PC-3 (cell line): ENCODE data around the gene VPS35L.

Source experiments
- CTCF ChIP-seq: fragments of 300-600 bp; sonication (generic); conservative IDR thresholded peaks from 2 replicates; pipeline ENCODE4 v1.5.1; 2017; ENCODE audit warnings: antibody characterized with exemption, low read depth, mild to moderate bottlenecking, low read length
- EZH2phosphoT487 ChIP-seq: fragments of 300-600 bp; sonication (generic); IDR thresholded peaks from 2 replicates; pipeline ENCODE4 v1.6.1; 2018; ENCODE audit warnings: mild to moderate bottlenecking, antibody characterized with exemption, low read length, borderline replicate concordance

GRCh38 chr16:19636436-19637267 is 81.1 kb downstream of the VPS35L start:
- TF ChIP-seq EZH2phosphoT487 (no peak), CTCF (no peak)
